Measurements from ENCODE around the gene TSHB. TPM values are rescaled to one million over a fixed set of nuclear protein-coding genes. Genes with fewer than 3 reads are reported as not detected.
A peak's percentile ranks its signal among the peaks of the same experiment; 100 is the strongest.

Gene TSHB
- total and polyA plus RNA-seq, 2 experiments from 2014 or later, result not detected

- 93 to 95% methylated on average over 7 of the region's 7 CpGs for WGBS, 2 experiments (ENCODE audit: low coverage in 1 of 2, low lambda C conversion rate in 2 of 2, missing lambda C conversion rate in 2 of 2)
- H3K79me2 ChIP-seq (ENCODE audit: insufficient read depth), result no peaks in the 10 kb centered on the region
- no peaks in the 10 kb centered on the region for H3K9me2 ChIP-seq (ENCODE audit: insufficient read depth)
- H3K27me3 ChIP-seq (replicated peaks; ENCODE audit: insufficient read depth), result no peaks in the 10 kb centered on the region
- no peak overlapping the region for H3K9ac ChIP-seq
- H3F3A ChIP-seq (ENCODE audit: insufficient read depth), result peaks cover 31% of the 10 kb centered on the region
- in situ Hi-C loops (cut with MboI), result no loop called here
- DNase-seq, result no peak
- 0 out of 2 replicates have a peak overlapping the region, but pooled peaks have one; percentile 23 for H3K27ac ChIP-seq
- no peaks in the 10 kb centered on the region for H3K9me3 ChIP-seq (ENCODE audit: low read depth)
- H3K4me3 ChIP-seq, result no peak overlapping the region
- TF ChIP-seq EZH2phosphoT487 (IDR thresholded peaks at IDR 0.05; ENCODE audit: insufficient read depth, low read depth), result no peak
- TF ChIP-seq EZH2 (IDR thresholded peaks at IDR 0.05; ENCODE audit: insufficient read depth, poor library complexity, severe bottlenecking), result no peak
- peak overlapping the region; percentile 25 for H3K4me2 ChIP-seq (ENCODE audit: unreplicated experiment)
- no peaks in the 10 kb centered on the region for H4K20me1 ChIP-seq (ENCODE audit: insufficient read depth)
- no peak overlapping the region for H2AFZ ChIP-seq
- peaks cover 31% of the 10 kb centered on the region for H3K4me1 ChIP-seq (ENCODE audit: insufficient read depth)
- no peaks in the 10 kb centered on the region for H3K36me3 ChIP-seq (ENCODE audit: low read depth)
Measured at GRCh38 chr1:115069659-115070308, 40.2 kb downstream of the TSHB start.

- TF ChIP-seq EZH2 (IDR thresholded peaks at IDR 0.05; ENCODE audit: insufficient read depth, poor library complexity, severe bottlenecking), result no peak
- TF ChIP-seq EZH2phosphoT487 (IDR thresholded peaks at IDR 0.05; ENCODE audit: insufficient read depth, low read depth), result no peak
- Histone ChIP-seq H3K4me1 (ENCODE audit: insufficient read depth) (peaks cover 36% of the 10 kb centered on the region), H3K9me2 (ENCODE audit: insufficient read depth) (no peaks in the 10 kb centered on the region), H3K79me2 (ENCODE audit: insufficient read depth) (no peaks in the 10 kb centered on the region), H3K27me3 (replicated peaks; ENCODE audit: insufficient read depth) (no peaks in the 10 kb centered on the region), H4K20me1 (ENCODE audit: insufficient read depth) (no peaks in the 10 kb centered on the region), H2AFZ (no peak overlapping the region), H3K4me2 (ENCODE audit: unreplicated experiment) (no peak overlapping the region), H3K9me3 (ENCODE audit: low read depth) (no peaks in the 10 kb centered on the region), H3K27ac (no peak overlapping the region), H3K9ac (no peak overlapping the region), H3K36me3 (ENCODE audit: low read depth) (no peaks in the 10 kb centered on the region), H3F3A (ENCODE audit: insufficient read depth) (peaks cover 31% of the 10 kb centered on the region), H3K4me3 (no peak overlapping the region)
- DNase-seq, result no peak
- in situ Hi-C loops (cut with MboI), result no loop called here
- 82 to 86% methylated on average over 6 of the region's 6 CpGs for WGBS, 2 experiments (ENCODE audit: low coverage in 1 of 2, low lambda C conversion rate in 2 of 2, missing lambda C conversion rate in 2 of 2)
Measured at GRCh38 chr1:115071012-115071664, 41.5 kb downstream of the TSHB start.

- H2AFZ ChIP-seq, result no peak overlapping the region
- no peak overlapping the region for H3K27ac ChIP-seq
Measured at GRCh38 chr1:115073298-115074087, 43.9 kb downstream of the TSHB start.

GRCh38 chr1:115074839-115075534, 45.4 kb downstream of the TSHB start:
- no peak overlapping the region for H2AFZ ChIP-seq
- in situ Hi-C loops (cut with MboI), result no loop called here
- no peak for DNase-seq
- no peak overlapping the region for H3K4me3 ChIP-seq
- no peaks in the 10 kb centered on the region for H4K20me1 ChIP-seq (ENCODE audit: insufficient read depth)
- H3K27ac ChIP-seq, result no peak overlapping the region
- H3K27me3 ChIP-seq (replicated peaks; ENCODE audit: insufficient read depth), result no peaks in the 10 kb centered on the region
- no peak for TF ChIP-seq EZH2 (IDR thresholded peaks at IDR 0.05; ENCODE audit: insufficient read depth, poor library complexity, severe bottlenecking)
- TF ChIP-seq EZH2phosphoT487 (IDR thresholded peaks at IDR 0.05; ENCODE audit: insufficient read depth, low read depth), result no peak
- H3K9ac ChIP-seq, result no peak overlapping the region
- 65 to 67% methylated on average over 11 of the region's 11 CpGs for WGBS, 2 experiments (ENCODE audit: low coverage in 1 of 2, low lambda C conversion rate in 2 of 2, missing lambda C conversion rate in 2 of 2)
- H3K4me1 ChIP-seq (ENCODE audit: insufficient read depth), result peaks cover 19% of the 10 kb centered on the region
- H3K9me3 ChIP-seq (ENCODE audit: low read depth), result no peaks in the 10 kb centered on the region
- no peaks in the 10 kb centered on the region for H3K9me2 ChIP-seq (ENCODE audit: insufficient read depth)
- no peaks in the 10 kb centered on the region for H3K36me3 ChIP-seq (ENCODE audit: low read depth)
- no peak overlapping the region for H3K4me2 ChIP-seq (ENCODE audit: unreplicated experiment)
- peaks cover 16% of the 10 kb centered on the region for H3F3A ChIP-seq (ENCODE audit: insufficient read depth)
- H3K79me2 ChIP-seq (ENCODE audit: insufficient read depth), result no peaks in the 10 kb centered on the region

More at GRCh38 chr1:115073298-115074087, 43.9 kb downstream of the TSHB start:
- Histone ChIP-seq H3K27me3 (replicated peaks; ENCODE audit: insufficient read depth) (no peaks in the 10 kb centered on the region), H3K4me1 (ENCODE audit: insufficient read depth) (peaks cover 34% of the 10 kb centered on the region), H3K36me3 (ENCODE audit: low read depth) (no peaks in the 10 kb centered on the region), H3K4me2 (ENCODE audit: unreplicated experiment) (no peak overlapping the region), H3K9ac (no peak overlapping the region), H3K9me3 (ENCODE audit: low read depth) (no peaks in the 10 kb centered on the region), H3F3A (ENCODE audit: insufficient read depth) (peaks cover 29% of the 10 kb centered on the region), H4K20me1 (ENCODE audit: insufficient read depth) (no peaks in the 10 kb centered on the region), H3K9me2 (ENCODE audit: insufficient read depth) (no peaks in the 10 kb centered on the region), H3K4me3 (no peak overlapping the region), H3K79me2 (ENCODE audit: insufficient read depth) (no peaks in the 10 kb centered on the region)
- DNase-seq, result no peak
- WGBS, 2 experiments (ENCODE audit: low coverage in 1 of 2, low lambda C conversion rate in 2 of 2, missing lambda C conversion rate in 2 of 2), result 53 to 55% methylated on average over 10 of the region's 10 CpGs
- no peak for TF ChIP-seq EZH2 (IDR thresholded peaks at IDR 0.05; ENCODE audit: insufficient read depth, poor library complexity, severe bottlenecking)
- in situ Hi-C loops (cut with MboI), result no loop called here

Measured in GM23248 (cell line).